ENCODE data around the gene PKNOX2.
A peak's percentile ranks its signal among the peaks of the same experiment; 100 is the strongest.

The PKNOX2 gene

GRCh38 chr11:125287491-125288210 lies 123.1 kb downstream of the PKNOX2 start:
- DNase-seq (ENCODE audit: low read depth), result no peak

DNA sequence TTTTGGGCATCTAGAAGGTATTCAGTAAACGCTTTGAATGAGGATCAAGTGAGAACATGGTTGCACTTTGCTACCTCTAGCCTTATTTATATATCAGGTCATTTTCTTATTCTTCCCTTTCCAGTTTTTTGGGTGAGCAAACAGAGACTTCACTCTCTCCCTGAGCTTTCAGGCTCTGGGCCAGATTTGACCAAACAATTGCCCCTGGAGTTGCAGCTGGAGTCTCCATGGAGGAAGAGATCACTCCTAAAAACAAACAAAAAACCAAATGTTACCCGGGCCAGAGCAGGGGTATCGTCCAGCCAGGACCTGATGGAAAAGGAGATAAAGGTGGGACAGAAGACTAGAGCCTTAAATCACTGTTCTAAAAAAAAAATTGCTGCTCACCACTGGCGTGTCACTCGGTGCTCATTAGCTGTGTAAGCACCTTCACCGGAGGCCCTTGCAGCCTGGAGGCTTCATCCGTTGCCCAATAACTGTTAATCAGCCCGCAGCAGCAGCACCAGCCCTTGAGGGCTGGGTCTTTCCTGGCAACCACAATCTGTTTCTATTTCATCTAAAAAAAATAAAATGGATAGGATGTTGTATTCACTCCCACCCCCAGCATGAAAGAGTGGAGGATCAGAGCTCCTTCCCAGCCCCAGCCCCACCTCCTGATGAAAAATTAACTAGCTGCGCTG lies 125.0 kb downstream of the PKNOX2 start:
- no peak for DNase-seq (ENCODE audit: low read depth)

DNA sequence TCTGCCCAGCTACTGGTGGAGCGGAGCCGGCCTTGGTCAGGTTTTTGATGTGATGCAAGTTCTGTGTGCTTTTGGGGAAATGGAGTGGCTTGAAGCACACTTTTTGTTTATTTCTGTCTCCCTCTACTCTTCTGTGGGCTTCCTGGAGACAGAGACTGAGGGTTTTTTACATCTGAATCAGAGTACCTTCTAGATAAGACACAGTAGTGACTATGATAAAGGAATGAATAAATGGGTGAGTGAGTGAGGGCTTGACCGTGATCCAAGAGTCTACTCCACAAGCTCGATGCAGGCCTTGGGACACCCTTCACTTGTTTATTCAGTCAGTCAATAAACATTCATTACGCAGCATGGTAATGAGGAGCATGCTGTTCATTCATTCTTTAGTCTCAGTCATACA lies 125.7 kb downstream of the PKNOX2 start:
- DNase-seq (ENCODE audit: low read depth), result no peak

- no peak for DNase-seq (ENCODE audit: low read depth)
These were observed 127.5 kb downstream of the PKNOX2 start for GRCh38 chr11:125292100-125292499.

DNA sequence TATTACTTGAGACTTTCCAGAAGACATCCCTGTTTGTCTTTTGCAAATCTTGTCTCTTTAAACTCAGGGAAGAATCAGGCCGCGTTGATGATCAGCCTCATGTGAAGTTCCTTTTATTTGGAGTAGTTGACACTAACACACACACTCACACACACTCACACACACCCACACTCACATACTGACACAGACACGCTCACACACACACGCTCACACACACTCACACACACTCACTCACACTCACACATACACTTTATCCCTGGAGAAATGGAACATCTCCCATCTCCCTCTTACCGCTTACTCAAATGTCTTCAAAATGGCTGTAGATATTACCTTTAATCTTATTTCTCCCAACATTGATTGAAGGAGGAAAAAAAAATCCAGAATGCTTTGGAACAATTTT lies 129.0 kb downstream of the PKNOX2 start:
- DNase-seq (ENCODE audit: low read depth), result no peak

DNA sequence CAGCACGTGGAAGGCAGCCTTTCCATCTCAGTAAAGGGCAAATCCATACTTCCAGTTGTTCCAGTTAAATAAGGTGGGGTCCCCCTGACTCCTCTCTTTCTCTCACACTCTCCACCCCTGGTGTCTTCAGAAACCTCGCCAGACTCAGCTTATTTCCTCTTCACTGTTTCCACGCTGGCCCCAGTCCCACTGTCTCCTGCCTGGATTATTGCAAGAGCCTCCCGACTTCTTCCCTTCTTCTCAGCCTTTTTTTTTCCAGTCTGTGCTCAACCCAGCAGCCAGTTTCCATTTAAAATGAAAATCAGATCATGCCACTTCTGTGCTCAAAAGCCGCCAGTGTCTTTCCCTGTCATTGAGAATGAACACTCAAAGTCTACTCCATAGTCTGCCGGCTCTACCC lies 131.4 kb downstream of the PKNOX2 start:
- DNase-seq (ENCODE audit: low read depth), result no peak

GRCh38 chr11:125297346-125297915 lies 132.9 kb downstream of the PKNOX2 start:
- DNase-seq (ENCODE audit: low read depth), result no peak

- DNase-seq (ENCODE audit: low read depth), result no peak
These were observed 134.6 kb downstream of the PKNOX2 start for GRCh38 chr11:125299061-125299615.

DNA sequence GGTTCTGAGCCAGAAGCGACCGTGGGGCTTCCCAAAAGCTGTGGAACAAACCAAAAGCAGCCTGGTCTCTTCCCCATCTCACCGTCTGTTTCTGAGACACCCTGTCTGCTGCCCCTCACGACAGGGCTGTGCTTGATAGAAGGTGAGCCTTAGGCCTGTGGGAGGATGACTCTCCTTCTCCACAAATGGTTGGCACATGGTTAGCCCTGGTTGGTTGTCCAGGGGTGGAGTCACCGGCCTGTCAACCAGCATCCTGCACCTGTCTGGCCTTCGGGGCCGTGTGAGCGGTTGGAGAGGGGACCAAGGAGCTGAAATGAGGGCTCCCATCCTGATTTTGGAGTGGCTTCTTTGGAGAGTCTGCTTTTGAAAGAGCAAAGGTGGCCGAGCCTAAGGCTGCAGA lies 135.3 kb downstream of the PKNOX2 start:
- DNase-seq (ENCODE audit: low read depth), result no peak

- peak; percentile 66 for DNase-seq (ENCODE audit: low read depth)
These were observed 136.3 kb downstream of the PKNOX2 start for GRCh38 chr11:125300791-125301218.

DNA sequence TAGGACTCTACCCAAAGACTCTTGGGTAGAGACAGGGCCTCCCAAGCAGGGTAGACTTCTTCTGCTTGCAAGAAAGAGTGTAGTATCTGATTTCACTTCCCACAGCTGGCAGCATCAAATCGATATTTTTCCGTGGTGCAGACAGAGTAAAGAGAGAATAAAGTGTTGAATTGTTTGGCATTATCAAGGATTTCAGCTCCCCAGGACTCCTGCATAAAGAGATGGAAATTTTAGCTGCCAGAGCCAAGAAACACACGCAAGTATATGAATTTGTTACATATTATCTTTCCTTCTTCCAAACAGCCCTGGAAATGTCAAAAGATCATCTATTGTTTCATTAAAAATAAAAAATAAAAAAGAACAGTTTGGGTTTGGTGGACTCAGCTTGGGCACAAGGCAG lies 136.8 kb downstream of the PKNOX2 start:
- DNase-seq (ENCODE audit: low read depth), result no peak

DNA sequence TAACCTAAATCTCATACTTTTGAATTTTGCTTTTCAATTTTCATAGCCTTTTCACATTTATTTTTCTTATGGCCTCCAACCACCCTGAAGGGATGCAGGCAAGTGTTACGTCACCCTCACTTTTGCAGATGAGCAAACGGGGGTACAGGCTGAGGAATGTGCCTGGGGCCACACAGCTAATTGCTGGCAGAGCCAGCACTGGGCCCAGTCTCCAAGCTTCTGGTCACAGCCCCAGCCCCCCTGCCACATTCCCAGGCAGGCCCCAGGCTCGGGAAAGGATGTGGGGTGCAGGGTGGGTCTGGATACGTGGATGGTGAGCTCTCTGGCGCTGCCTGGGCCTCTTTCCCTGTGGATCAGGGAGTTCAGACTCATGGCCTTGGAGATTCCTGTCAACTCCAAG lies 138.6 kb downstream of the PKNOX2 start:
- no peak for DNase-seq (ENCODE audit: low read depth)

DNA sequence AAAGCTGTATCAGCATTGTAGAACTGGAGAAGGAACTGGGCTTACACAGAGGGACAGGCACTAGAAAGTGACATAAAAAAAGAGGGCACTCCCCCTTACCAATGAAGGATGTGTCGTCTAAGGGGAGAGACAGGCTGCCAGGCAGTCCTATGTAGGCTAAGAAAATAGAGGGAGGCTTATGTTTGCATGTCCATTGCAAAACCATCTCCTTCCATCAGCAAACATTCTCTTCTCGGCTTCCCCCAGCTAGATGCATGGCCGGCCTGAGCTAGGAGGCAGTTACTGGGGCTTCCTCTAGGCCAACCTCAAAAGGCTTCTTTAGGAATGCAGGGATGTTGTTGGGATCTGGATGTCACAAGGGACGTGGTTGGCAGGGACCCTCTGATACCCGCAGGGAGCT lies 139.1 kb downstream of the PKNOX2 start:
- no peak for DNase-seq (ENCODE audit: low read depth)

- DNase-seq (ENCODE audit: low read depth), result no peak
These were observed 139.6 kb downstream of the PKNOX2 start for GRCh38 chr11:125304136-125304535.

GRCh38 chr11:125304876-125305275 lies 140.3 kb downstream of the PKNOX2 start:
- no peak for DNase-seq (ENCODE audit: low read depth)

DNA sequence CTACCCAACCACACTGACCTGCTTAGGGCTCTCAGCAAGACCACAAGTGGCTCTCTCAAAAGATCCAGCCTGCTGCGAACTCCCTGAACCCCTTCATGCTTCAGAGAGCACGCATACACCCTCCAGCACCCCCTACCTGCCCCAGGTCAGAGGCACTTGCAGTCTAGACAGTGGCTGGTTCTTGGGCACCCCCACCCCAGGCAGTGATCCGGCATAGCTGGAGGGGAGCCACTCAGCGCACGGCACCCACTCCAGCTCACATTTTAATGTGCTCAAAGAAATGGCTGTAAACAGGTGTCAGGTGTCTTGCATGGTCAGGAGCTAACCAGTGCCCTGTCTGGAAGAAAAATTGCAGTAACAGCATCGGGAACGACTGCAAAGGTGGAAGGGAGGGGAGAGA lies 140.8 kb downstream of the PKNOX2 start:
- no peak for DNase-seq (ENCODE audit: low read depth)

- DNase-seq (ENCODE audit: low read depth), result no peak
These were observed 141.9 kb downstream of the PKNOX2 start for GRCh38 chr11:125306476-125306875.

- no peak for DNase-seq (ENCODE audit: low read depth)
These were observed 143.7 kb downstream of the PKNOX2 start for GRCh38 chr11:125308246-125308645.

- DNase-seq (ENCODE audit: low read depth), result no peak
These were observed 147.8 kb downstream of the PKNOX2 start for GRCh38 chr11:125312391-125312790.

DNA sequence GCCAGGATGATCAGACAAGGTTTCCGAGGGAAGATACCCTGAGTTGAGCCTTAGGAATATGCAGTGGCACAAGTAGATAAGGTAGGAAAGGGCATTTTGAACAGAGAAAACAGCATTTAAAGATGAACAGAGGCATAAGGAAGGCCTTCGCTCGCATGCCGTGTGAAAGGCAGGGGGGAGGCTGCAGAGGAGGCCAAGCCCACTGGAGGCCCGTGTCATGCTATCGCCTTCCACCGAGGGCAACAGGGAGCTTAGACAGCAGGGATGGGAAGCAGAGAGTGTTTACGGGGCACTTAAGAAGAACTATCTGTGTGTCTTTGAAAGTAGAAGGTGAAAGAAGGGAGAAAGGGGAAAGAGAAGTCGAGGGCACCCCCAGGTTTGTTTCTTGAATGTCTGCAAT lies 148.3 kb downstream of the PKNOX2 start:
- no peak for DNase-seq (ENCODE audit: low read depth)

GRCh38 chr11:125313271-125314219 lies 149.0 kb downstream of the PKNOX2 start:
- no peak for DNase-seq (ENCODE audit: low read depth)
